Measurements from ENCODE around the gene HSD11B1L.

HSD11B1L gene

DNA sequence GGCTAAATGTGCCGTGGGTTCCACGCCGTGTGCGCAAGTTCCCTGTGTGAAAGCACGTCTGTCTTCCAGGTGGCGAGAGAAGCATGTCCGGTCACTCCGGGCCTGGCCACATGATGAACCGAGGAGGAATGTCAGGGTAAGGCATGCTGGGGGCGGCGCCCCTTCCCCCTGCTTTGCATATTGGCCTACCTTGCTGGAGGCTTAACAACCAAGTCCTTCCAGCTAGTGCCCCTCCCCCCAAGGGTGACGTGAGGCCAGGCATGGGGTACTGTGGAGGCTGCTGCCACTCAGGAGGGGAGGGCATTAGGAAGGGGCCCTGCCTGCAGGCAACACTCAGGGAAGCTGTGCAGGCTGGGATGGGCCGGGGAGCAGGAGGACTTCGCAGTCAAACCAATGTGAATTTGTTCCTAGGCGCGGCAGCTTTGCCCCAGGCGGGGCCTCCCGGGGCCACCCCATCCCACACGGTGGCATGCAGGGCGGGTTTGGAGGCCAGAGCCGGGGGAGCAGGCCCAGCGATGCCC lies 13.0 kb upstream of the HSD11B1L start:
- no peak for DNase-seq

DNA sequence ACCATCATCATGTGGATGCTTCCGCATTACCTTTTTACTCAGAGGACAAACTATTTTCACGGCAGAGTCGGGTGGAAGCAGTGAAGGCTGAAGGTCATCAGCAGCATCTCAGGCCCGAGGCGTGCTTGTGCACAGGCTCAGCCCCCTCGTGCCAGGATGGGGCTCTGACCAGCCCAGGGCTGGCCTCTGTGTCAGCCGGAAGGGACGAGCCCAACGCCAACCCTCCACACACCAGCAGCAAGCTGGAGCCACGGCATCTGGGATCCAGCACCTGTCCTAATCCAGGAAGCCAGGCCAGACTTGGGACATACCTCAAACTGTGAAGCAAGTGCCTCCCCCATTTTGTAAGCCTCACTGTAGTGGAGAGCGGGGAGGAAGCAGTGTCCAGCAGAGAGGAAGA lies 11.6 kb upstream of the HSD11B1L start:
- no peak for DNase-seq

DNA sequence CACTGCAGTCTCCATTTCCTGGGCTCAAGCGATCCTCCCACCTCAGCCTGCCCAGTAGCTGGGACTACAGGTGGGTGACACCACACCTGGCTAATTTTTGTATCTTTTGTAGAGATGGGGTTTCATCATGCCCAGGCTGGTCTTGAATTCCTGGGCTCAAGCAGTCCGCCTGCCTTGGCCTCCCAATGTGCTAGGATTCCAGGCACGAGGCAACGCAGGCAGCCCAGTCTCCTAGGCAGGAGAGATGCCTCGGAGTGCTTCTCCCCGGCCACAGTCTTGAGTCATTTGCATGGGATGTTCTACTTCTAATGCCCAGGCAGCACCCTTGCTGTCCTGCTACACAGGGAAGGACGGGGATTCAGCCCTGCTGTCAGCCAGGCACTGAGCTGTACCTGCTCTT lies 9.2 kb upstream of the HSD11B1L start:
- DNase-seq, result no peak

DNA sequence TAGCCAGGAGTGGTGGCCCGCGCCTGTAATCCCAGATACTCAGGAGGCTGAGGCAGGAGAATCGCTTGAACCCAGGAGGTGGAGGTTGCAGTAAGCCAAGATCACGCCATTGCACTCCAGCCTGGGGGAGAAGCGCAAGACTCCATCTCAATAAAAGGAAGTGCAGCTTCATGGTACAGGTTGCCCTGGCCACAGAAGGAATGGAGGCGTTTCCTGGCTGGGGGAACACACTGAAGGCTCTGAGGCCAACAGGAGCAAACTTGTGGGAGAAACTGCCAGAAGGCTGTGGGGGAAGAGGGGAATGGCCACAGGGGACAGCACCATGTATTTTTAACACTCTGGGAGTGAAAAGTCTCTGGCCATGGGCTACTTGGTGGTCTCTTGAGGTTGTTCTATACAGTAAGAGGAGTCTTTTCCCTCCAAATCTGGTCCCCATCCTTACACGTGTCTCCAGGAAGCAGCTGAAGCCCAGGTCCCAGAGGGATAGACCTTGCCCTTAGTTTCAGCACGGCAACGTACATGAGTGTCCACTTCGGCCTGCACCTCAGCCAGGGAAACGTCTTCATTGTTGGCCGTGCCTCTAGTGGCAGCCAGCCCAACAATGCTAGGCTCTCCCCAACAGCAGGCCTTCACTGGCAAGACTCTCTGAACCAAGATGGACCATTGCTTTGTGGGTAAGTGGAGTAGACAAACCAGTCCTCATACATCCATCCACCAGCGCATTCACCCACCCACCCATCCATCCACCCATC lies 7.9 kb upstream of the HSD11B1L start:
- no peak for DNase-seq

DNA sequence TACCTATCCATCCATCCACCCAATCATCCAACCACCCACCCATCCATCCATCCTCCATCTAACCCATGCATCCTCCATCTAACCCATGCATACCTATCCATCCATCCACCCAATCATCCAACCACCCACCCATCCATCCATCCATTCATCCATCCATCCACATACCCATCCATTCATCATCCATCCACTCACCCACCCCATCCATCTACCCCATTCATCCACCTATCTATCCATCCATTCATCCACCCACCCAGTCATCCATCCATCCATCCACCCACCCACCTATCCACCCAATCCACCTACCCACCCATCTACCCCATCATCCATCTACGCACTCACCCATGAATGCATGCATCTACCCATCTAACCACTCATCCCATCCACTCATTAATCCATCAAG lies 7.1 kb upstream of the HSD11B1L start:
- DNase-seq, result no peak

DNA sequence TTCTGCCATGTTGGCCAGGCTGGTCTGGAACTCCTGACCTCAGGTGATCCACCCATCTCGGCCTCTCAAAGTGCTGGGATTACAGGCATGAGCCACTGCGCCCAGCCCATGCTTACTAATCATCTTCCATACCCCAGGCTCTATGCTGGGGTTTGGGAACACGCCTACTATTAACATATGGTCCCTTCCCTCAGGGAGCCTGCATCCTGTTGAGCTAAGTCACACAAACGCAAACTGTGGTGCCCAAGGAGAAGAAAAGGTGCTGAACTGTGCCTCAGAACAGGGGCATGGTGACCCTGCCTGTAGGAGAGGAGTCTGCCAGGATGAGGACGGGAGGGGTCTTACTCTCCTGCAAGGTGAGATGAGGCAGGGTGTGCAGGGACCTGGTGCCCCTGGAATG lies 6.1 kb upstream of the HSD11B1L start:
- DNase-seq, result no peak

DNA sequence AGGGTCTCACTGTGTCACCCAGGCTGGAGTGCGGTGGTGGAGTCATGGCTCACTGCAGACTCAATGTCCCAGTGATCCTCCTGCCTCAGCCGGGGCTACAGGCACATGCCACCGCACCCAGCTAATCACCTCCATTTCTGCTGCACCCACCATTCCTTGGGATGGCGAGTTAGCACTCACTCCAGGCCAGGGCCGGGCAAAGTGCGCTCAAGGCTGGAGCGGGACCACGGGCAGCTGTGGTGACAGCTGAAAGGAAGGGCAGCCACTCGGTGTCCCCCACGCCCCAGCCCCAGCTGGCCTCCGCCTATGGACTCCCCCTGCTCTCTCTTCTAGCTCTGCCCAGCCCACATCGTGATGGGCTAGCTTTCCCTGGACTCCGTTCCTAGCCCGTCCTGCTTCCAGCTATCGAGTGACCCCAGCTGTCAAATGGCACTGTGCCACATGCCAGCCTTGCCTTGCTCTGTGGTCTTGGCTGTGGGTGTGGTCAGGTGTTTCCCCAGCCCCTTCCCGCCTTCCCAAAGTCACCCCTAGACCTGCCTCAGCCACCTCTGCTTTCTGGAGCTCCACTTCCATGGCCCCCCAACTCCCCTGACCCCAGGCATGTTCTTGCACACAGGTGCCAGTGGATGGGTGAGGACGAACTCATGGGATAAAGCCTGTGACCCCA lies 4.6 kb upstream of the HSD11B1L start:
- DNase-seq, result no peak

DNA sequence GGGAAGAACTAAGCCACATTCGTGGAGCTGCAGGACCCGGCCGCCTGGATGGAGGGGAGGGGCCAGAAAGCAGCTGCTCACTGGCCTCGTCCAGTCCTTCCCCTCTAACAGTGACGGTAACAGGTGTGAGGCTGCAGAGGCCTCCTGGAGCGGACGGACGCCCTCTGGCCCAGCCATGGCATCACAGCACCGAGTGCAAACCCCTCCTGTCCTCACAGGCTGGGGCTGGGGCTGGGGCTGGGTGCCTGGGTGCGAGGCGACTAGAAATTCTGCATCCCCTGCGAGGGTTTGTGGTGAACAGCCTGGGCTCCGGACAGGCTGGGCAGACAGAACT lies 4.1 kb upstream of the HSD11B1L start:
- DNase-seq, result no peak

DNA sequence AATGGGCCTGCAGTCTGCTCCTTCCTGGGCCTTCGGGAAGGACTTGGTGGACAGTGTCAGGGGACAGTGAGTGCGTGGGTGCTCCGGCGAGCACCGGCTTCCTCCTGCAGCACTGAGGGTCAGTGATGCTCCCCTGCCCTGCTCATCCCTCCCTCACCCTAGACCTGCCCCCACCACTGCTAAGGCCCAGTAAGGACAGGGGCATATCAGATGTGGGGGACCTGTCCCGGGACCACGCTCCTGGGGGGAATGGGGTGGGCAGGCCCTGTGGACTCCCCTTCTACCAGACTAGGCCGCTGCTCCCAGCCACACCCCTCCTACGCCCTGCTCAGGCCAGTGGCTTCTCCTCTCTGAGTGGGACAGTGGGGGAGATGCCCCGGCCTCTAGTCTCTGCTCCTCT lies 3.7 kb upstream of the HSD11B1L start:
- DNase-seq, result no peak

DNA sequence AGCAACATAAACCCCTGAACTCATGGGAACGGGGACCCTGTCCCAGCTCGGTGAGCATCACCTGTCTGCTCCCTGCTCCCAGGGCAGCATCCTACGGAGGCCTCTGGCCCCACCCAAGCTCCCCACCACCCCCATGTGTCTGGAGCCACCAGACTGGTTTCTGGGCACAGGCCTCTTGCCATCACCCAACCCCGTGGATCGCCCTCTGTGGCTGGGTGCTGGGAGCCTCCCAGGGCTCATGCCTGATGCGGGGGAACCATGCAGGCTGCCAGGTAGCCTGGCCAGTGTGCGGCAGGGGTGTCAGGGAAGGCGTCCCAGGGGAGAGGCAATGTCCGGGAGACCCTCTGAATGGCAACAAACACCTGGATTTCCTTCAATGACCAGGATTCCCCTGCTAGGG lies 3.2 kb upstream of the HSD11B1L start:
- no peak for DNase-seq

DNA sequence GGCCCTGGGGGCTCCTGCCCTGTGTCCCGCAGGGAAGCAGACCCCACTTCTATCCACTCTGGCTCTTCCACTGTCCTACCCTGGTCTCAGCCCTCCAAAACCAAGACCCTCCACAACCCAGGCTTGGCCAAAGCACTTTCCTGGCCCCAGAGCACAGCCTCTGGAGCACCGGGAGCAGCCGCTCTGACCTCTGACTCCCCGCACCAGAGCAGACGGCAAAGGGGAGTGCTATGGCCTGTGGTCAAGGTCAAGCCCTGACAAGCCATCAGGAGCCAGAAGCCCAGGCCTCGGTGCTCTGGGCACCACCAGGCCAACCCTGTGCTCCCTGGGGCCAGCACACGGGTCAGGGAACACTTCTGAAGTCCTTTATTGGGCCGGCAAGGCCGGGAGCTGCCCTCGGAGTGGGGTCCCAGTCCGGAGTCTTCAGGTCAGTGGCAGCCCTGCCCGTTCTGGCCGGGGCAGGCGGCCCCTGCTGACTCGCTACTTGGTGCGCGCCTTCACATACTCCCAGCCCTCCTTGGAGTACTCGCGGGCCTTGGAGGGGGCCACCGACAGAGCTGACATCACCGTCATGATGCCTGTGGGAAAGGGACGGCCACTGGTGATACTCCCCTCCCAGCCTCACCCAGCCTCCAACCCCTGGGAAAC lies 2.6 kb upstream of the HSD11B1L start:
- no peak for DNase-seq

DNA sequence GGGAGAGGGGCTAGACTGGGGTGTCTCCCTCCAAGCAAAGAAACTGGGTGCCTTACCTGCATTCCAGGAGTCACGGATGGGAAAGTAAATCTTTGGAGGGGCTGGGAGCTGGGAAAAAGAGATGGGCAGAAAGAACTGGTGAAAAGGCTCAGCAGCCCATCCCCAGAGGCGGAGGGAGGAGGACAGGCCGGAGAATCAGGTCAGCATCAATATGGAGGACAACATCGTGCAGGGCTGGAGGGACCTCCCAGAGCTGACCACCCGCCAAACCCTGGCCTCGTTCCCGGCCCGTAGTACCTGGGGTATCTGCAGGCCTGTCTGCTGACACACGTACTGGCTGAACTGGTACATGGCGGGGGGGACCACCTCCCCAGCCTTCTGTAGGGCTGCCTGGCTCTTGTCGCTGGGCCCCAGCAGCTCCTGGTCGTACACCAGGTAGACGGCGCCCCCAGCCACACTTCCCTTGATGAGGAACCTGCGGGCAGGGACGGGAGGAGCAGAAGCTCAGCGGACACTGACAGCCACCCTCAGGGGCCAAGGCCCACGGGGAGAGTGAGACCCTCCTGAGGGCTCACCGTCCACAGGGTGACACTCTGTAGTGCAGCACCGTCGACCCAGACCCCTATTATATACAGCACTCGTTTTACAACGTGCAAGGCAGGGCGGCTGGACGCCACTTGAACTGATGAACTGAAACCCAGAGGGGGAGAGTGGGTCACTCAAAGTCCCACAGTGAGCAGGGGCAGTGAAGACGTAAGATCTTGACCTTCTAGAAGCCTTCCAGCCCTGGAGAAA lies 1.3 kb upstream of the HSD11B1L start:
- no peak for DNase-seq

DNA sequence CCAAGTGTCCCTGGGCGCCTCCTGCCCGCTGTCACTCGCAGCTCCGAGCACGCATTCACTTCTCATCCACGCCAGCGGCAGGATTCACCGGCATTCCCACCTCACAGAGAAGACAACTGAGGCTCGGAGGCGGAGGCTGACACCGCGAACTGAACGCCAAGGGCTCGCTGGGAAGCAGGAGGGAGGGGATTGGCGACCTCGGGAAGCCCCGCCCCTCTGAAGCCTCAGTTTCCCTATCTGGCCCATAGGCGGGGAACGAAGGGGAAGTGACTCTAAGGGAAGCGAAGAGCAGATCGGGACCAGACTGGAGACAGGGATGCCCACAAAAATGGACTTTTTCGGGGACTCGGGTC lies 767 bp upstream of the HSD11B1L start:
- DNase-seq, result no peak

DNA sequence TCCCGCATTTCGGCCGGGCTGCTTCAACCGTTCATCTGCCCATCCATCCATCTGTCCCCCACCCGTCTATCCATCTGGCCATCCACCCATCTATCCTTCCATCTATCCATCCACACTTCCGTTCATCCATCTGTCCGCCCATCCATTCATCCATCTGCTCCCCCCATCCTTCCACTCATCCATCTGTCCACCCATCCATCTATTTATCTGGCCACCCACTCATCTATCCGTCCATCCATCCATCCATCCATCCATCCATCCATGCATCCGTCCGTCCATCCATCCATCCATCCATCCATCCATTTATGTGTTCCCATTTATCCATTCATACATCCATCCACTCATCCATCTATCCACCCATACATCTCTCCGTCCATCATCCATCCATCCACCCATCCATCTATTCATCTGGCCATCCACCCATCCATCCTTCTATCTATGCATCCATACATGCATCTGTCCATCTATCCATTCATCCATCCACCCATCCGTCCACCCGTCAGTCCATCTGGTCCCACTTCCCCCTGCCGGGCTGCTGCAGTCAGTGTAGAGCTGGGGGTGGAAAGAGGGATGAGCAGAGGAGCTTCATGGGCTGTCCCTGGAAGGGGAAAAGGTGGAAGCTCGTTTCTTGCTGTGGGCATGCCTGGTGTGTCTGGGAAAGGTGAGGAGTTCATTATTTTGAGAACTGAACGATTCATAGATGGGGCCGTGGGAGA lies 722 bp downstream of the HSD11B1L start:
- no peak for DNase-seq

DNA sequence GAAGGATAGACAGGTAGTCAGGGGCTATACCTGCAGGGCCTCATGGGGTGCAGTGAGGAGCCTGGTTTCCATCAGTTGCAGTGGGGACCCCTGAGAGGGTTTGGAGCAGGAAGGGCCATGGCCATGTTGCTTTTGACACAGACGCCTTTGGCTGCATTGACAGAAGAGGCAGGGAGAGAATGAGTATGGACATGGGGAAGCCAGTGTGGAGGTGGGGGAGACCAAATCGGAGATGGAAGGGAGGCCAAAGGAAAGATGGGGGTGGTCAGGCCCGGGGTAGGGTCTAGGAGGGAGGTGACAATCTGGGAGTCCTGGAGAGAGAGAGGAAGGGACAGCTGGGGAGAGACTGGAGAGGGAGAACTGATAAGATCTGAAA lies 1.3 kb downstream of the HSD11B1L start:
- DNase-seq, result no peak

DNA sequence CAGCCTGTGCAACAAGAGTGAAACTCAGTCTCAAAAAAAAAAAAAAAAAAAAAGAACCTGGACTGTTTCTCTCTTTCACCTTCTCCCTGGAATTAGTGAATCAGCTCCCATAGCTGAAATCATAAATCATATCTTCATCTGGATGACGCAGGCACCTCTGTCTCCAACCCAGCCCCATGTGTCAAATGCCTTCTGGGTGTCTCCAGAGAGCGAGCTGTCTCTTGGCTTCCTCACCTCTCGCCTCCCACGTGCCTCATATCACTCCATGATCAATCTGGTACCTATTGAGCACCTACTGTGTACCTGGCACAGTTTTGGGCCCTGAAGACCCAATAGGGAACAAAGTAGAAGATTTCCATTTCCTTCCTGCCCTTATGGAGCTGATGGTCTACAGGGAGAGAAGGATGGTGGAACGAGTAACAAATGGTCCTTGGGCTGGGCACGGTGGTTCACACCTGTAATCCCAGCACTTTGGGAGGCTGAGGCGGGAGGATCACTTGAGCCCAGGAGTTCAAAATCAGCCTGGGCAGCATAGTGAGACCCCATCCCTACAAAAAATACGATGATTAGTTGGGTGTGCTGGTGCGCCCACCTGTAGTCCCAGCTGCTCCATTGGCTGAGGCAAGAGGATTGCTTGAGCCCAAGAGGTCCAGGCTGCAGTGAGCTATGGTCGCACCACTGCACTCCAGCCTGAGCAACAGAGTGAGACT lies 2.5 kb downstream of the HSD11B1L start:
- no peak for DNase-seq

DNA sequence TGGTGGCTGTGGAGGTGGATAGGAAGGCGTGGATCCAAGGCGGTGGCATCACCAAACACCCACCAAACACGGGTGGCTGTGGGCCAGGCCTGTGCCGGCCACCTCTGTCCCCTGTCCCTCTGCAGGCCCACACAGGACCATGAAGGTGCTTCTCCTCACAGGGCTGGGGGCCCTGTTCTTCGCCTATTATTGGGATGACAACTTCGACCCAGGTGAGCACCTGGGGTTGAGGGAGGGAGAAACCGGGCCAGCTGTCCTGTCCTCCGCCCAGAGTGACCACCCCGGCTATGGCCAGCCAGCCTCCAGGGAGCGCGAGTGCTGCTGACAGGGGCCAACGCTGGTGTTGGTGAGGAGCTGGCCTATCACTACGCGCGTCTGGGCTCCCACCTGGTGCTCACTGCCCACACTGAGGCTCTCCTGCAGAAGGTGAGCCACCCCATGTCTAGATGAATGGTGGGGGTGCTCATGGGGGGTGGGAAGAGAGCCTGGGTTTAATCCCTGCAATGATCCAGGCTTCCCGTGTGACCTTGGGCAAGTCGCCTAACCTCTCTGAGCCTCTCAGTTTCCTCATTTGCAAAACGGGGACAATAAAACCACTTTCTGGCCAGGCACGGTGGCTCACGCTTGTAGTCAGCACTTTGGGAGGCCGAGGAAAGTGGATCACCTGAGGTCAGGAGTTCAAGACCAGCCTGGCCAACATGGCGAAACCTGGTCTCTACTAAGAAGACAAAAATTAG lies 4.0 kb downstream of the HSD11B1L start:
- no peak for DNase-seq

DNA sequence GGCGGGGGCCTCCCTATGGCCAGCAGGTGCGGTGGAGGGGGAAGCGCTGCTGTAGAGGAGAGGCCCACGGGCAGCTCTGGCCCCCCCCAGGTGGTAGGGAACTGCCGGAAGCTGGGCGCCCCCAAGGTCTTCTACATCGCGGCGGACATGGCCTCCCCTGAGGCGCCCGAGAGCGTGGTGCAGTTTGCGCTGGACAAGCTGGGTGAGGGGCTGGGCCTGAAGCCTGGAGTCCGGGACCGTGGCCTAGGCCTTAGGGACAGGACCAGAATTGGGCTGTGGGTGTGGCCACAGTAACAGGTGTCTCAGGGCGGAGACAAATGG lies 5.5 kb downstream of the HSD11B1L start:
- no peak for DNase-seq

DNA sequence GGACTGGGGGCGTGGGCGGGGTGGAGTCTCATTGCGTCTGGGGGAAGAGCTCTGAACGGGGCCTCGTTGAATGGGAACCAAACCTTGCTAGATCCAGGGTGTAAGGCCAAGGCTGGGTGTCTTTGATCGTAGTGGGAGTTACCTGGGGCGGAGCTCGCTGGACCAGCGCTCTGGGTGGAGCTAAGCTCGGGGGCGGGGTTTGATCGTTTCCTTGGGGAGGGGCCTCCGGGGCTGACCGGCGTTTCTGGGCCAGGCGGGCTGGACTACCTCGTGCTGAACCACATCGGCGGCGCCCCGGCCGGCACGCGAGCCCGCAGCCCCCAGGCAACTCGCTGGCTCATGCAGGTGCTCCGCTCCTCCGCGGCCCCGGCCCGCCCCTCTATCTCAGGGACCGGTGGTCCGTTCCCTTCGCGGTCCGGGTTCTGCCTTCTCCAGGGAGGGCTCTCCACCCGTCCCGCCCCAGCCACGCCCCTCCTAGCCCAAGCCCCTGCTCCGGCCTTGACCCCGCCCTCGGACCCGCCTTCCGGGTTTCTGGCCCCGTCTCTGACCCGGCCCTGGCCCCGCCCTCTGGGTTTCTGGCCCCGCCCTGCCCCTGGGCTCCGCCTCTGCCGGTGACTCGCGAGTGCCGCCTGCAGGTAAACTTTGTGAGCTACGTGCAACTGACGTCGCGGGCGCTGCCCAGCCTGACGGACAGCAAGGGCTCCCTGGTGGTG lies 6.0 kb downstream of the HSD11B1L start:
- DNase-seq, result peak; percentile 83 to 93

DNA sequence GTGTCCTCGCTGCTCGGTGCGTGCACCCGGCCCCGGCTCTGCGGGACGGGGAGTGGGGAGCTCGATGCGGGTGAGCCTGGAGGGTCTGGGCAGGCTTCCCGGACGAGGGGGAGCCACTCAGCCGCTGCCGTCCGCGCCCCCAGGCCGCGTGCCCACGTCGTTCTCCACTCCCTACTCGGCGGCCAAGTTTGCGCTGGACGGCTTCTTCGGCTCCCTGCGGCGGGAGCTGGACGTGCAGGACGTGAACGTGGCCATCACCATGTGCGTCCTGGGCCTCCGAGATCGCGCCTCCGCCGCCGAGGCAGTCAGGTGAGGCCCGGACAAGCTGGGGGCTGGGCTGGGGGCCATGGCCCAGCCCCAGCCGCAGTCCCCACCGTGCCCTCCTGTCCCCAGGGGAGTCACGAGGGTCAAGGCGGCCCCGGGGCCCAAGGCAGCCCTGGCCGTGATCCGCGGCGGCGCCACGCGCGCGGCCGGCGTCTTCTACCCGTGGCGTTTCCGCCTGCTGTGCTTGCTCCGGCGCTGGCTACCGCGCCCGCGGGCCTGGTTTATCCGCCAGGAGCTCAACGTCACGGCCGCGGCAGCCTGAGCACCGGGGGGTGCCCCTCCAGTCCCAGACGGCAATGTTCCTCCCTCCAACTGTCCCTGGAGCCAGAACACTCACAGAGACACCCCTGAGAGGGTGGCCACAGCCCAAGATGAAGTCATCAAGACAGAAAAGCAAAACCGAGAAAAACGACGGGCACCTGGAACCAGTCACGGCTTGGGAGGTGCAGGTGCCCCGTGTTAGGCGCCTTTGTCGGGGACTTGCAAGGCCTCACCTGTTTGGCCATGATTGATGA lies 6.8 kb downstream of the HSD11B1L start:
- DNase-seq, result no peak

Measured in NCI-H187 (cell line).